Kidney (tissue), 14 donors: Measurements from ENCODE around the gene MIER1. TPM values are rescaled to one million over a fixed set of nuclear protein-coding genes. Genes with fewer than 3 reads are reported as not detected.
A peak's percentile ranks its signal among the peaks of the same experiment; 100 is the strongest.

Experiments
- DNase-seq, 5 donors: peaks; one replicate each; pipeline ENCODE4 v3.0.0-alpha.2; 2013 to 2020
- FAIRE-seq: peaks from 2 replicates; lab custom pipeline; 2012; peaks lifted over from hg19 to GRCh38; lab: Jason Lieb, UNC
- H3K27ac ChIP-seq, 2 donors: one replicate each; pipeline ENCODE4 v1.7.0; 2013; ENCODE audit warnings: low read depth in 2 of 2, low read length in 2 of 2, inconsistent platforms in 1 of 2
- H3K27me3 ChIP-seq: one replicate; pipeline ENCODE4 v1.7.1; 2013; ENCODE audit warnings: low read length, inconsistent platforms; ENCODE audit not compliant: control insufficient read depth, insufficient read depth
- H3K36me3 ChIP-seq, 3 donors: one replicate each; pipeline versions ENCODE4 v1.7.0 to v1.7.1; 2013; ENCODE audit warnings: low read length in 3 of 3, control low read depth in 1 of 3, inconsistent platforms in 1 of 3; ENCODE audit not compliant: insufficient read depth in 3 of 3, control insufficient read depth in 2 of 3
- H3K4me1 ChIP-seq, 3 donors: one replicate each; pipeline versions ENCODE4 v1.7.0 to v1.7.1; 2013; ENCODE audit warnings: low read length in 3 of 3, inconsistent platforms in 1 of 3, low read depth in 1 of 3; ENCODE audit not compliant: control insufficient read depth in 2 of 3, insufficient read depth in 2 of 3
- H3K4me3 ChIP-seq, 3 donors: one replicate each; pipeline versions ENCODE4 v1.7.0 to v1.8.1; 2013; ENCODE audit warnings: low read length in 3 of 3, control low read depth in 1 of 3, inconsistent platforms in 1 of 3
- H3K9ac ChIP-seq, 3 donors: one replicate each; pipeline versions ENCODE4 v1.7.0 to v1.7.1; 2013; ENCODE audit warnings: low read length in 3 of 3, control low read depth in 1 of 3, inconsistent platforms in 1 of 3
- H3K9me3 ChIP-seq, 3 donors: one replicate each; pipeline versions ENCODE4 v1.7.0 to v1.7.1; 2013; ENCODE audit warnings: low read length in 3 of 3, control low read depth in 1 of 3, inconsistent platforms in 1 of 3; ENCODE audit not compliant: control insufficient read depth in 2 of 3, insufficient read depth in 1 of 3
- intact Hi-C: fragments of 100-400 bp; cut with DNase I; formaldehyde crosslinking; loops from one replicate; pipeline ENCODE4 v1.11.1; 2022
- polyA plus RNA-seq: library from polyadenylated mRNA; stranded (reverse); fragments of 350-450 nt; fragmentation: Illumina TruSeq; extraction: RNeasy Lipid Tissue Mini Kit (QIAGEN cat#74804); gene quantifications from one replicate; pipeline ENCODE4 v1.2.3, GENCODE V29; 2014; ENCODE audit warnings: low read depth, low replicate concordance; ENCODE audit not compliant: insufficient read depth
- total RNA-seq: library from RNA; stranded (reverse); fragmentation: NEBNext Ultra II Directional; extraction: Animal tissue kit (Norgen Biotek cat#: 25700); gene quantifications from one replicate; pipeline ENCODE4 v1.2.1, GENCODE V29; 2021
- TF ChIP-seq, protein P1 (sequence below): IDR thresholded peaks from 3 replicates; pipeline ENCODE4 v1.5.1; 2012; ENCODE audit warnings: mild to moderate bottlenecking, moderate library complexity, borderline replicate concordance; ENCODE audit not compliant: insufficient read depth; ENCODE audit errors: extremely low read depth
- donor health status: control.
- donor health status: control.
- donor health status: control.
- donor health status: control.
- donor health status: control.
- donor health status: DM: yes; HTN: yes; CAD: no.
- donor health status: Normal renal cell carcinoma (clear cell type).

MIER1 gene
- total and polyA plus RNA-seq, 2 donors from 2014 or later, result 9.4 to 47.6 TPM

- peaks cover 0 to 7% (median 4%) of the 10 kb centered on the region in 3 donors for H3K36me3 ChIP-seq
These were observed 85.0 kb downstream of the MIER1 start for GRCh38 chr1:67009792-67010191.

DNA sequence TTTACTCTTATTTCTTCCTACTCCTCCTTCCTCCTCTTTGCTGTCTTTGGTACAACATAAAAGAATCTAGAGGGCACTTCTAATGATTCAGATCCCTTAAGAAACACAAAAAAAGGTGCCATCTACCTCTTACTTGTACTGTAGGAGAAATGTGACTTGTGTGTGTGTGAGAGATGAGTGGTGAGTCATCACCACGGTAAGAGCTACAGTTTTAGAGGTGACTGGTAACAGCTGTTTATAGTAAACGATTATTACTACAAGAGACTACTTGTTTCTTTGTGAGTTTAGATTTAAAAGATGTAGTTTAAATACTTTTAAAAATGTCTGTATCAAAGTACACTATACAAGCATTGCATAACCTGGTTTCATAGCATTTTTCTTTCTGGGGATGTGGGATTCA, 88.8 kb downstream of the MIER1 start:
- peaks cover 0 to 2% (median 2%) of the 10 kb centered on the region in 3 donors for H3K36me3 ChIP-seq
- H3K4me3 ChIP-seq, result no peak overlapping the region
- no peaks in the 10 kb centered on the region for H3K9me3 ChIP-seq
- no peaks in the 10 kb centered on the region for H3K27me3 ChIP-seq
- no peak overlapping the region for H3K27ac ChIP-seq
- H3K9ac ChIP-seq, result no peak overlapping the region
- DNase-seq (no peak), FAIRE-seq (no peak)
- intact Hi-C loops, result no loop called here
- TF ChIP-seq, protein P1, sequence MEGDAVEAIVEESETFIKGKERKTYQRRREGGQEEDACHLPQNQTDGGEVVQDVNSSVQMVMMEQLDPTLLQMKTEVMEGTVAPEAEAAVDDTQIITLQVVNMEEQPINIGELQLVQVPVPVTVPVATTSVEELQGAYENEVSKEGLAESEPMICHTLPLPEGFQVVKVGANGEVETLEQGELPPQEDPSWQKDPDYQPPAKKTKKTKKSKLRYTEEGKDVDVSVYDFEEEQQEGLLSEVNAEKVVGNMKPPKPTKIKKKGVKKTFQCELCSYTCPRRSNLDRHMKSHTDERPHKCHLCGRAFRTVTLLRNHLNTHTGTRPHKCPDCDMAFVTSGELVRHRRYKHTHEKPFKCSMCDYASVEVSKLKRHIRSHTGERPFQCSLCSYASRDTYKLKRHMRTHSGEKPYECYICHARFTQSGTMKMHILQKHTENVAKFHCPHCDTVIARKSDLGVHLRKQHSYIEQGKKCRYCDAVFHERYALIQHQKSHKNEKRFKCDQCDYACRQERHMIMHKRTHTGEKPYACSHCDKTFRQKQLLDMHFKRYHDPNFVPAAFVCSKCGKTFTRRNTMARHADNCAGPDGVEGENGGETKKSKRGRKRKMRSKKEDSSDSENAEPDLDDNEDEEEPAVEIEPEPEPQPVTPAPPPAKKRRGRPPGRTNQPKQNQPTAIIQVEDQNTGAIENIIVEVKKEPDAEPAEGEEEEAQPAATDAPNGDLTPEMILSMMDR, result no peak
- no peaks in the 10 kb centered on the region for H3K4me1 ChIP-seq

More at GRCh38 chr1:67009792-67010191, 85.0 kb downstream of the MIER1 start:
- H3K9me3 ChIP-seq, result no peaks in the 10 kb centered on the region
- no peak overlapping the region for H3K4me3 ChIP-seq
- intact Hi-C loops, result no loop called here
- H3K27ac ChIP-seq, result no peak overlapping the region
- H3K27me3 ChIP-seq, result no peaks in the 10 kb centered on the region
- no peaks in the 10 kb centered on the region for H3K4me1 ChIP-seq
- DNase-seq, result no peak
- no peak overlapping the region for H3K9ac ChIP-seq
- no peak for FAIRE-seq
- TF ChIP-seq, protein P1, result no peak

DNA sequence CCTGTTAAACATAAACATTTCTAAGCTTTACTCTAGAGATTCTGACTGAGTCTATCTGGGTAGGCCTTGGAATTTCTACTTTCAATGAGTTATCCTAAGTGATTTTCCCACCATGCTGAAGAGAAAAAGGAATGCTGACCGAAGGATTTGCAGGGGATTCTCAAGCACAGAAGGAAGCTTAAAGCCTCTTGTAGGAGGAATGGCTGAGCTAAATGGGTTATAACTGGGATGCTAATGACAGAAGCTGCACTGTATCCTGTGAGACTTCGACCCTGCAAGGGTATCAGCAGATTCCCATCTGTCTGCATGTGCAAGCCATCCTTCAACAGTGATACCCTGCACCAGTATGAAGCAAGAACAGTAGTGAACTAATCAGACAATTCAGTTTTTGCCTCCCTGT, 93.8 kb downstream of the MIER1 start:
- Histone ChIP-seq H3K4me1 (peaks cover 0 to 15% (median 0%) of the 10 kb centered on the region in 3 donors), H3K4me3 (no peak overlapping the region), H3K9me3 (no peaks in the 10 kb centered on the region), H3K27ac (peak overlapping the region in 1 of 2 donors; percentile 10), H3K9ac (no peak overlapping the region), H3K27me3 (no peaks in the 10 kb centered on the region), H3K36me3 (peaks cover 0 to 3% (median 0%) of the 10 kb centered on the region in 3 donors)
- FAIRE-seq (no peak), DNase-seq (no peak)
- intact Hi-C loops, result no loop called here
- TF ChIP-seq, protein P1, result no peak

- Histone ChIP-seq H3K4me1 (peaks cover 0 to 15% (median 0%) of the 10 kb centered on the region in 3 donors), H3K36me3 (peaks cover 0 to 3% (median 0%) of the 10 kb centered on the region in 3 donors), H3K27ac (peak overlapping the region; percentile 10 to 84), H3K27me3 (no peaks in the 10 kb centered on the region), H3K4me3 (no peak overlapping the region), H3K9me3 (no peaks in the 10 kb centered on the region), H3K9ac (no peak overlapping the region)
- intact Hi-C loops, result no loop called here
- DNase-seq (no peak), FAIRE-seq (no peak)
- TF ChIP-seq, protein P1, result no peak
These were observed 94.3 kb downstream of the MIER1 start for GRCh38 chr1:67019121-67019520.
